Breast epithelium (tissue), 3 donors: Measurements from ENCODE around the gene CBX2.

ENCODE experiments used
- CTCF ChIP-seq, 3 donors: fragments of 450-650 bp; IDR thresholded peaks; one replicate each; pipeline ENCODE4 v1.5.1; 2016 to 2017; ENCODE audit warnings: antibody characterized with exemption in 3 of 3, mild to moderate bottlenecking in 3 of 3, moderate library complexity in 3 of 3
- POLR2AphosphoS5 ChIP-seq, 3 donors: sonication (generic); formaldehyde crosslinking; IDR thresholded peaks; one replicate each; pipeline ENCODE4 v1.6.1; 2017; ENCODE audit warnings: antibody characterized with exemption in 3 of 3

- TF ChIP-seq CTCF (IDR thresholded peaks at IDR 0.05), result no peak
- TF ChIP-seq POLR2AphosphoS5 (IDR thresholded peaks at IDR 0.05), result no peak
These were observed 35.4 kb upstream of the CBX2 start for GRCh38 chr17:79742589-79742918.
